ENCODE measurements around the gene CTSL.

CTSL gene

GRCh38 chr9:87687207-87687606, 38.7 kb upstream of the CTSL start:
- DNase-seq (no peak), ATAC-seq (no peak)
- peaks cover 6% of the 10 kb centered on the region for H3K4me1 Mint-ChIP-seq
- H3K9me3 Mint-ChIP-seq = no peaks in the 10 kb centered on the region
- no peaks in the 10 kb centered on the region for H3K36me3 Mint-ChIP-seq (ENCODE audit: low read depth)
- no peaks in the 10 kb centered on the region for H3K27me3 Mint-ChIP-seq
- H3K4me3 Mint-ChIP-seq = no peak overlapping the region
- no peak overlapping the region for H3K27ac Mint-ChIP-seq

- no peak overlapping the region for H3K4me3 Mint-ChIP-seq
- no peaks in the 10 kb centered on the region for H3K4me1 Mint-ChIP-seq
Observed at GRCh38 chr9:87694236-87694755, 31.6 kb upstream of the CTSL start.

GRCh38 chr9:87695523-87695922, 30.4 kb upstream of the CTSL start:
- peaks cover 4% of the 10 kb centered on the region for H3K9me3 Mint-ChIP-seq
- H3K27ac Mint-ChIP-seq = no peak overlapping the region
- no peaks in the 10 kb centered on the region for H3K27me3 Mint-ChIP-seq
- H3K4me1 Mint-ChIP-seq = no peaks in the 10 kb centered on the region
- peaks cover 8% of the 10 kb centered on the region for H3K36me3 Mint-ChIP-seq (ENCODE audit: low read depth)
- ATAC-seq (no peak), DNase-seq (no peak)
- no peak overlapping the region for H3K4me3 Mint-ChIP-seq

More at GRCh38 chr9:87694236-87694755, 31.6 kb upstream of the CTSL start:
- peaks cover 4% of the 10 kb centered on the region for H3K9me3 Mint-ChIP-seq
- DNase-seq (no peak), ATAC-seq (no peak)
- no peaks in the 10 kb centered on the region for H3K27me3 Mint-ChIP-seq
- H3K27ac Mint-ChIP-seq = no peak overlapping the region
- H3K36me3 Mint-ChIP-seq (ENCODE audit: low read depth) = peaks cover 8% of the 10 kb centered on the region

- ATAC-seq = no peak
- Mint-ChIP-seq H3K27ac (no peak overlapping the region), H3K36me3 (ENCODE audit: low read depth) (peaks cover 8% of the 10 kb centered on the region), H3K4me3 (no peak overlapping the region), H3K9me3 (peaks cover 4% of the 10 kb centered on the region), H3K27me3 (no peaks in the 10 kb centered on the region), H3K4me1 (no peaks in the 10 kb centered on the region)
- no peak for DNase-seq
Observed at GRCh38 chr9:87696641-87697040, 29.3 kb upstream of the CTSL start.

DNA sequence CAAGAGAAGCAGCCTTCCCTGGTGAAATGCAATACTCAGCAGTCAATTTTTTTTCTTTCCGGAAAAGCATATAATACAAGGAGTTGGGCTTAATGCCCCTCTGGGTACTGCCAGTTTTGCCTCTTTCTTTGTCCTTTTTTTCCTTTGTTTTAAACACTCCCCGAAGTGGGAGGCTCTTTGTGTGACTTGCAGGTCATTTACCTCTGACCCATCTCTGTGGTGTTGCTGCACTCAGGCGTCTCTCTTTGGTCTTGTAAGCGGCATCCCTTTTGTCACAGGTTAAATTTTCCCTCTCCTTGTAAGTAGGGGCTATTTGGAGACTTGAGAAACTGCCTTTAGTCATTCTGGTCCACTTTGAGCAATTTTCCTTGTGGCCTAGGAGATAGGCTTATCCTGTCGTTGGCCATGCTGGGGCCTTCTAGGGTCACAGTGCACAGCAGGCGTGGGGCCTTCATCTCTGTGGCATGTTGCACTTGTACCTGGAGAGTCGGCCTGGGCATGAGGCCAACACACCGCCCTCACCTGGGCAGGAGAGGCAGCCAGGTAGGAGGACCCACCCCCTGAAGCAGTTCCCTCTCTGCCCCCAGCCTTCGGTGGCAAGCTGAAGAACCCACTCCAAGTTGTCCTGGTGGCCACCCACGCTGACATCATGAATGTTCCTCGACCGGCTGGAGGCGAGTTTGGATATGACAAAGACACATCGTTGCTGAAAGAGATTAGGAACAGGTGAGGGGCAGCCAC, 27.7 kb upstream of the CTSL start:
- peaks cover 8% of the 10 kb centered on the region for H3K36me3 Mint-ChIP-seq (ENCODE audit: low read depth)
- no peak for DNase-seq
- no peak overlapping the region for H3K4me3 Mint-ChIP-seq
- no peaks in the 10 kb centered on the region for H3K27me3 Mint-ChIP-seq
- no peak overlapping the region for H3K27ac Mint-ChIP-seq
- H3K9me3 Mint-ChIP-seq = no peaks in the 10 kb centered on the region
- H3K4me1 Mint-ChIP-seq = no peaks in the 10 kb centered on the region
- ATAC-seq = no peak

DNA sequence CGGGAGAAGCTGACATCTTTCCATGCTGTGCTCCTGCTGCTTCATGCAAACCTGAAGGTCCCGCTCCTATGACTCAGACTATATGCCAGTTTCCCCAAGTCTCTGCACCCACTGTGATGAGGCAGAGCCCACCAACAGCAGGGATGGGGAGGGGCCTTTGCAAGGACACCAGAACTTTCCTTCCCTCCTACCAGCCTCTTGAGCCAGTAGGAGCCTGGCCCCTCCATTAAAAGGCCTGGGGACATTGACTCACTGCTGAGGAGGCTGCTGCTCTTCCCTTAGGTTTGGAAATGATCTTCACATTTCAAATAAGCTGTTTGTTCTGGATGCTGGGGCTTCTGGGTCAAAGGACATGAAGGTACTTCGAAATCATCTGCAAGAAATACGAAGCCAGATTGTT, 26.1 kb upstream of the CTSL start:
- H3K9me3 Mint-ChIP-seq = no peaks in the 10 kb centered on the region
- H3K27ac Mint-ChIP-seq = no peak overlapping the region
- H3K27me3 Mint-ChIP-seq = no peaks in the 10 kb centered on the region

GRCh38 chr9:87701491-87701890, 24.4 kb upstream of the CTSL start:
- H3K27me3 Mint-ChIP-seq = no peaks in the 10 kb centered on the region
- no peaks in the 10 kb centered on the region for H3K4me1 Mint-ChIP-seq
- H3K4me3 Mint-ChIP-seq = no peak overlapping the region
- no peak for DNase-seq
- peaks cover 3% of the 10 kb centered on the region for H3K36me3 Mint-ChIP-seq (ENCODE audit: low read depth)
- H3K9me3 Mint-ChIP-seq = no peaks in the 10 kb centered on the region
- no peak overlapping the region for H3K27ac Mint-ChIP-seq
- ATAC-seq = no peak

More for the DNA sequence above, 26.1 kb upstream of the CTSL start:
- Mint-ChIP-seq H3K4me3 (no peak overlapping the region), H3K4me1 (no peaks in the 10 kb centered on the region), H3K36me3 (ENCODE audit: low read depth) (peaks cover 3% of the 10 kb centered on the region)
- no peak for ATAC-seq
- DNase-seq = no peak

DNA sequence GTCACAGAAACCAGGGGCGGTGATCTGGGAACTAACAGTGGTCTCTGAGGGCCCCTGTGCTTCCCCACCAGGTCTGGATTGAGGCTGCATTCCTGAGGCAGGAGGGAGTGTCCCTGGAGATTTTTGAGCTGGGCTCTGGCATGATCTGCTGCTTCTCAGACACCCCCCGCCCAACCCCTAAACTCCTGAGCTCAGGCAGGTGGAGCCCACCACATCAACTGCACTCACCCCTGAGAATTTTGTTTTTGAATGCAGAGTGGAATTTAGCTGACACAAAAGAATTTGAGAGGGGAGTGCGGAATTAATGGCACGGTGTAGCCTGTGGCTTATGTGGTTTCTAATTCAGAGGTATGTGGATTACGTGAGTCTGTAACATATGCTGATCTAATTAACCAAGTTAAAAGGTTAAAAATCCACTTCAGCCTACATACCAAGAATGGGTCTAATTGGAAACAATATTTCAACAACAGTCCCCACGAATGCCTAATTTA, 23.9 kb upstream of the CTSL start:
- no peak for ATAC-seq
- Mint-ChIP-seq H3K9me3 (no peaks in the 10 kb centered on the region), H3K4me3 (no peak overlapping the region), H3K4me1 (no peaks in the 10 kb centered on the region), H3K27me3 (no peaks in the 10 kb centered on the region), H3K27ac (no peak overlapping the region), H3K36me3 (ENCODE audit: low read depth) (peaks cover 3% of the 10 kb centered on the region)
- no peak for DNase-seq

GRCh38 chr9:87702921-87703320, 23.0 kb upstream of the CTSL start:
- Mint-ChIP-seq H3K27ac (no peak overlapping the region), H3K27me3 (no peaks in the 10 kb centered on the region), H3K9me3 (no peaks in the 10 kb centered on the region), H3K4me1 (peaks cover 2% of the 10 kb centered on the region), H3K4me3 (no peak overlapping the region), H3K36me3 (ENCODE audit: low read depth) (no peaks in the 10 kb centered on the region)
- ATAC-seq = no peak
- DNase-seq = no peak

DNA sequence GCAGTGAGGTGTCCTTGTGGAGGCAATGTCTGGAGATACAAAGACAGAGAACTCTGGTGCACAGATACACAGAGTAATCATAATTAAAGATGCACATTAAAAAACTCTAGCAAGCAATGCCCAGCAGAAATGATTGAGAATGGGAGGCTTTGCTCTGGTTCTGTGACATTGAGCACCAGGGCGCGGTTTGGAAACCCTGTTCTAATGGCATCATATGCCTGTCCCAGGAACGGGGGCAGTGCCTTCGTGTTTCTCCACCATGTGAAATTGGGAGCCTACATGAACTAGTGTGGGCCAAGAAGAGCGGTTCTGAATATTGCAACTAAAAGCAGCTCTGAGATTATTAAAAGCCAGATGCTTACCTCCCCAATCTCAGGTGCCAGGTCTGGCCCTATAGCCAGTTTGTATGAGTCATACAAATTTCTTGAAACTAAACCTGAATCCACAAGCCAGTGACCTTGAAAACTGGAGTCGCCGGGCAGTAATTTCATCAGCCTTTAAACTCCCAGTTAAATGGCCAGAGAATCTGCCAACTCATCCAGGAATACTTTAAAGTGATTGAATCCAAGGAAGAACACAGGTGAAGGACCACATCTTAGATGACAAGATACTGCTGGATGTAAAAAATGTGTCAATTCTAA, 22.2 kb upstream of the CTSL start:
- no peaks in the 10 kb centered on the region for H3K27me3 Mint-ChIP-seq
- DNase-seq (no peak), ATAC-seq (no peak)
- peaks cover 7% of the 10 kb centered on the region for H3K4me1 Mint-ChIP-seq
- no peak overlapping the region for H3K4me3 Mint-ChIP-seq
- H3K36me3 Mint-ChIP-seq (ENCODE audit: low read depth) = no peaks in the 10 kb centered on the region
- H3K27ac Mint-ChIP-seq = no peak overlapping the region
- H3K9me3 Mint-ChIP-seq = no peaks in the 10 kb centered on the region

GRCh38 chr9:87704342-87704741, 21.6 kb upstream of the CTSL start:
- Mint-ChIP-seq H3K4me3 (no peak overlapping the region), H3K36me3 (ENCODE audit: low read depth) (no peaks in the 10 kb centered on the region), H3K27me3 (no peaks in the 10 kb centered on the region), H3K4me1 (peaks cover 13% of the 10 kb centered on the region), H3K9me3 (no peaks in the 10 kb centered on the region), H3K27ac (no peak overlapping the region)
- DNase-seq (no peak), ATAC-seq (no peak)

DNA sequence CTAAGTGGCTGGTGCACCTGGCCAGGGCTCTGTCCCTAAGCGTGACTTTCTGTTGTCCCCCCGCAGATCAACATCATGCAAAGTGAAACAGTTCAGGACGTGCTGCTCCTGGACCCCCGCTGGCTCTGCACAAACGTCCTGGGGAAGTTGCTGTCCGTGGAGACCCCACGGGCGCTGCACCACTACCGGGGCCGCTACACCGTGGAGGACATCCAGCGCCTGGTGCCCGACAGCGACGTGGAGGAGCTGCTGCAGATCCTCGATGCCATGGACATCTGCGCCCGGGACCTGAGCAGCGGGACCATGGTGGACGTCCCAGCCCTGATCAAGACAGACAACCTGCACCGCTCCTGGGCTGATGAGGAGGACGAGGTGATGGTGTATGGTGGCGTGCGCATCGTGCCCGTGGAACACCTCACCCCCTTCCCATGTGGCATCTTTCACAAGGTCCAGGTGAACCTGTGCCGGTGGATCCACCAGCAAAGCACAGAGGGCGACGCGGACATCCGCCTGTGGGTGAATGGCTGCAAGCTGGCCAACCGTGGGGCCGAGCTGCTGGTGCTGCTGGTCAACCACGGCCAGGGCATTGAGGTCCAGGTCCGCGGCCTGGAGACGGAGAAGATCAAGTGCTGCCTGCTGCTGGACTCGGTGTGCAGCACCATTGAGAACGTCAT, 19.7 kb upstream of the CTSL start:
- DNase-seq = no peak
- Mint-ChIP-seq H3K4me1 (peaks cover 17% of the 10 kb centered on the region), H3K4me3 (no peak overlapping the region), H3K36me3 (ENCODE audit: low read depth) (no peaks in the 10 kb centered on the region), H3K27me3 (no peaks in the 10 kb centered on the region), H3K27ac (no peak overlapping the region), H3K9me3 (no peaks in the 10 kb centered on the region)
- ATAC-seq = no peak

- H3K9me3 Mint-ChIP-seq = no peaks in the 10 kb centered on the region
- ATAC-seq (no peak), DNase-seq (no peak)
- no peak overlapping the region for H3K4me3 Mint-ChIP-seq
- H3K27ac Mint-ChIP-seq = no peak overlapping the region
- H3K36me3 Mint-ChIP-seq (ENCODE audit: low read depth) = no peaks in the 10 kb centered on the region
- peaks cover 17% of the 10 kb centered on the region for H3K4me1 Mint-ChIP-seq
- H3K27me3 Mint-ChIP-seq = no peaks in the 10 kb centered on the region
Observed at GRCh38 chr9:87707805-87708506, 18.0 kb upstream of the CTSL start.

- Mint-ChIP-seq H3K4me1 (peaks cover 17% of the 10 kb centered on the region), H3K36me3 (ENCODE audit: low read depth) (no peaks in the 10 kb centered on the region), H3K27ac (no peak overlapping the region), H3K9me3 (no peaks in the 10 kb centered on the region), H3K27me3 (no peaks in the 10 kb centered on the region), H3K4me3 (no peak overlapping the region)
- no peak for DNase-seq
- ATAC-seq = no peak
Observed at GRCh38 chr9:87708546-87708945, 17.4 kb upstream of the CTSL start.

All from activated naive CD8-positive, alpha-beta T cell treated with anti-CD3 and anti-CD28 coated beads, Interleukin-2, amount 50 U/mL, for 24 hours (primary cell).